ENCODE measurements around the gene HOXB7. TPM values are rescaled to one million over a fixed set of nuclear protein-coding genes. Genes with fewer than 3 reads are reported as not detected.
A peak's percentile ranks its signal among the peaks of the same experiment; 100 is the strongest.

The HOXB7 gene
- polyA plus RNA-seq, 3 donors = not detected

DNA sequence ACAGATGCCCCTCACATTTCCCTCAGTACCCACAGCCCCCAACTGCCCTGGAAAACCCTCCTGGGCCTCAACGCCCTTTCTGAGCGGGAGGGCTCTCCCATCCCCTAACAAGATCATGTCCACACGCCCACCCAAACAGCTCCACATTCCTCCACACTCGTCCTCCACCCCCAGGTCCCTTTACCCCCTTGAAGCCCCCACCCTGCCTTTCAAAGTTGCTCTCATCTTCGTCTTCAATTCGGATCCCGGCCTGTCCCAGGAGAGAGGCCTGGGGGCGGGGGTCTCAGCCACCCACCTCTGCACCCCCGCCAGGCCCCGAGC, 47.0 kb downstream of the HOXB7 start:
- Mint-ChIP-seq H3K27me3 (ENCODE audit: low read depth in 3 of 3) (peaks cover 29 to 32% (median 31%) of the 10 kb centered on the region in 3 donors), H3K27ac (no peak overlapping the region), H3K4me3 (peak overlapping the region in 1 of 2 donors; percentile 56), H3K4me1 (peaks cover 7% of the 10 kb centered on the region), H3K9me3 (peaks cover 0 to 6% (median 2%) of the 10 kb centered on the region in 7 donors), H3K36me3 (peaks cover 2 to 8% of the 10 kb centered on the region in 2 donors)
- Histone ChIP-seq H3K4me2 (replicated peaks; ENCODE audit: extremely low read depth, low read length, poor library complexity, severe bottlenecking) (no peak overlapping the region), H3K4me3 (replicated peaks in 1 of 3; ENCODE audit: low read depth in 2 of 3, low read length in 3 of 3) (no peak overlapping the region), H2AFZ (ENCODE audit: insufficient read depth, low read depth, low read length, poor library complexity, severe bottlenecking) (no peak overlapping the region), H3K79me2 (ENCODE audit: insufficient read depth, low read length) (no peaks in the 10 kb centered on the region), H3K27ac (ENCODE audit: low read depth in 1 of 2, low read length in 2 of 2) (no peak overlapping the region), H4K20me1 (ENCODE audit: insufficient read depth, low read length) (no peaks in the 10 kb centered on the region), H3K4me1 (ENCODE audit: control insufficient read depth in 1 of 2, insufficient read depth in 2 of 2, low read length in 2 of 2) (peaks cover 0 to 4% of the 10 kb centered on the region in 2 donors), H3K36me3 (replicated peaks in 1 of 2; ENCODE audit: control insufficient read depth in 1 of 2, insufficient read depth in 2 of 2, low read length in 2 of 2) (no peaks in the 10 kb centered on the region), H3K9ac (ENCODE audit: insufficient read depth, low read length, poor library complexity, severe bottlenecking) (no peak overlapping the region), H3K9me3 (replicated peaks in 1 of 2; ENCODE audit: control insufficient read depth in 1 of 2, insufficient read depth in 1 of 2, low read length in 2 of 2) (no peaks in the 10 kb centered on the region), H3K27me3 (ENCODE audit: control insufficient read depth in 2 of 2, insufficient read depth in 2 of 2, low read length in 2 of 2) (peaks cover 35 to 64% of the 10 kb centered on the region in 2 donors)
- TF ChIP-seq, protein P1, sequence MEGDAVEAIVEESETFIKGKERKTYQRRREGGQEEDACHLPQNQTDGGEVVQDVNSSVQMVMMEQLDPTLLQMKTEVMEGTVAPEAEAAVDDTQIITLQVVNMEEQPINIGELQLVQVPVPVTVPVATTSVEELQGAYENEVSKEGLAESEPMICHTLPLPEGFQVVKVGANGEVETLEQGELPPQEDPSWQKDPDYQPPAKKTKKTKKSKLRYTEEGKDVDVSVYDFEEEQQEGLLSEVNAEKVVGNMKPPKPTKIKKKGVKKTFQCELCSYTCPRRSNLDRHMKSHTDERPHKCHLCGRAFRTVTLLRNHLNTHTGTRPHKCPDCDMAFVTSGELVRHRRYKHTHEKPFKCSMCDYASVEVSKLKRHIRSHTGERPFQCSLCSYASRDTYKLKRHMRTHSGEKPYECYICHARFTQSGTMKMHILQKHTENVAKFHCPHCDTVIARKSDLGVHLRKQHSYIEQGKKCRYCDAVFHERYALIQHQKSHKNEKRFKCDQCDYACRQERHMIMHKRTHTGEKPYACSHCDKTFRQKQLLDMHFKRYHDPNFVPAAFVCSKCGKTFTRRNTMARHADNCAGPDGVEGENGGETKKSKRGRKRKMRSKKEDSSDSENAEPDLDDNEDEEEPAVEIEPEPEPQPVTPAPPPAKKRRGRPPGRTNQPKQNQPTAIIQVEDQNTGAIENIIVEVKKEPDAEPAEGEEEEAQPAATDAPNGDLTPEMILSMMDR (IDR thresholded peaks at IDR 0.05) = no peak
- intact Hi-C loops (cut with micrococcal nuclease) = no loop called here
- WGBS (ENCODE audit: insufficient coverage) = 79% methylated on average over 4 of the region's 10 CpGs
- DNase-seq = no peak

DNA sequence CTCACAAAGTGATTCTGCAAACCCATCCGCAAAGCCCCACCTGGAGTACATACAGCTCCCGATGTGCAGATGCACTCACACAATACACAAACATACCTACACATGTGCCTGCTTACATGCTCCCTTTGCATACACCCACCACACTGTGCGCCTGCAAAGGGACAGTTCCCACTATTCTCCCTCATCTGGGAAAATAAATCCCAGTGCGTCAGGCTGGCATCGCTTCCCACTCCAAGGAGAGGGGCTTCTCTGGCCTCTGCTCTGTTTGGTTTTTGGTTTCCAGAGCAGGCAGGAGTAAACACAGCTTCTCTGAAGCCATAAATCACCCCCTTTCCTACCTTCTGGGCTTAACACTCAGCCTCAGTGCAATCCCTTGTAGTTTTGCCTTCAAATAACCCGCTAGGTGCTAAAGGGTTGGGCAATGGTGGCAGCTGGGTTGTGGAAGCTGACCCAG, 47.4 kb downstream of the HOXB7 start:
- no peaks in the 10 kb centered on the region for H4K20me1 ChIP-seq (ENCODE audit: insufficient read depth, low read length)
- H3K79me2 ChIP-seq (ENCODE audit: insufficient read depth, low read length) = no peaks in the 10 kb centered on the region
- H3K27me3 ChIP-seq (ENCODE audit: control insufficient read depth in 2 of 2, insufficient read depth in 2 of 2, low read length in 2 of 2) = peaks cover 31 to 60% of the 10 kb centered on the region in 2 donors
- no peak overlapping the region for H3K9ac ChIP-seq (ENCODE audit: insufficient read depth, low read length, poor library complexity, severe bottlenecking)
- no peak overlapping the region for H3K27ac ChIP-seq (ENCODE audit: low read depth in 1 of 2, low read length in 2 of 2)
- H3K4me1 ChIP-seq (ENCODE audit: control insufficient read depth in 1 of 2, insufficient read depth in 2 of 2, low read length in 2 of 2) = peaks cover 0 to 1% of the 10 kb centered on the region in 2 donors
- no peak overlapping the region for H2AFZ ChIP-seq (ENCODE audit: insufficient read depth, low read depth, low read length, poor library complexity, severe bottlenecking)
- no peaks in the 10 kb centered on the region for H3K36me3 ChIP-seq (replicated peaks in 1 of 2; ENCODE audit: control insufficient read depth in 1 of 2, insufficient read depth in 2 of 2, low read length in 2 of 2)
- peaks cover 0 to 4% (median under 1%) of the 10 kb centered on the region in 7 donors for H3K9me3 Mint-ChIP-seq
- no peak overlapping the region for H3K27ac Mint-ChIP-seq
- peak overlapping the region in 1 of 2 donors; percentile 56 for H3K4me3 Mint-ChIP-seq
- DNase-seq = no peak
- intact Hi-C loops (cut with micrococcal nuclease) = no loop called here
- TF ChIP-seq, protein P1 (IDR thresholded peaks at IDR 0.05) = no peak
- peaks cover 4% of the 10 kb centered on the region for H3K4me1 Mint-ChIP-seq
- peaks cover 1 to 7% of the 10 kb centered on the region in 2 donors for H3K36me3 Mint-ChIP-seq
- no peak overlapping the region for H3K4me3 ChIP-seq (replicated peaks in 1 of 3; ENCODE audit: low read depth in 2 of 3, low read length in 3 of 3)
- no peaks in the 10 kb centered on the region for H3K9me3 ChIP-seq (replicated peaks in 1 of 2; ENCODE audit: control insufficient read depth in 1 of 2, insufficient read depth in 1 of 2, low read length in 2 of 2)
- H3K4me2 ChIP-seq (replicated peaks; ENCODE audit: extremely low read depth, low read length, poor library complexity, severe bottlenecking) = no peak overlapping the region
- 96% methylated on average over 4 of the region's 6 CpGs for WGBS (ENCODE audit: insufficient coverage)
- H3K27me3 Mint-ChIP-seq (ENCODE audit: low read depth in 3 of 3) = peaks cover 33 to 35% (median 35%) of the 10 kb centered on the region in 3 donors

Measured in CD14-positive monocyte (primary cell).